Keratinocyte (primary cell): ENCODE data around the gene TWF2. TPM values are rescaled to one million over a fixed set of nuclear protein-coding genes. Genes with fewer than 3 reads are reported as not detected.

Source experiments
- DNase-seq: peaks from one replicate; pipeline ENCODE4 v3.0.0-alpha.2; 2011; ENCODE audit warnings: low read depth, missing footprints, low spot score
- FAIRE-seq: peaks from 2 replicates; lab custom pipeline; 2011; peaks lifted over from hg19 to GRCh38; lab: Jason Lieb, UNC
- H2AFZ ChIP-seq: 2 replicates; pipeline ENCODE4 v1.6.0; 2012; ENCODE audit warnings: low read length, control low read depth, inconsistent platforms; ENCODE audit not compliant: control insufficient read depth
- H3K27ac ChIP-seq: 2 replicates; pipeline ENCODE4 v1.5.1; 2011; ENCODE audit warnings: low read length; ENCODE audit not compliant: control insufficient read depth, insufficient read depth
- H3K27me3 ChIP-seq: 3 replicates; pipeline ENCODE4 v1.6.0; 2011; ENCODE audit warnings: low read length; ENCODE audit not compliant: control insufficient read depth, insufficient read depth; ENCODE audit errors: extremely low read depth
- H3K36me3 ChIP-seq, 2 experiments: 2 replicates in 1 of 2; 3 replicates in 1 of 2; pipeline ENCODE4 v1.5.1; 2011; ENCODE audit warnings: low read length in 2 of 2, mild to moderate bottlenecking in 1 of 2; ENCODE audit not compliant: control insufficient read depth in 2 of 2, insufficient read depth in 2 of 2; ENCODE audit errors: extremely low read depth in 1 of 2
- H3K4me1 ChIP-seq: 3 replicates; pipeline ENCODE4 v1.5.1; 2011; ENCODE audit warnings: low read length; ENCODE audit not compliant: control insufficient read depth, insufficient read depth; ENCODE audit errors: extremely low read depth
- H3K4me2 ChIP-seq: 3 replicates; pipeline ENCODE4 v1.6.0; 2011; ENCODE audit warnings: low read depth, low read length; ENCODE audit not compliant: control insufficient read depth, insufficient read depth; ENCODE audit errors: extremely low read depth
- H3K4me3 ChIP-seq, 3 experiments: fragments of 200-600 bp in 1 of 3; sonication (generic) in 1 of 3; 2 replicates in 2 of 3; 3 replicates in 1 of 3; pipeline ENCODE4 v1.5.1; 2011 to 2016; ENCODE audit warnings: low read length in 3 of 3, mild to moderate bottlenecking in 3 of 3, control low read depth in 2 of 3, inconsistent platforms in 1 of 3, low read depth in 1 of 3, mixed read lengths in 1 of 3, mixed run types in 1 of 3, moderate library complexity in 1 of 3; ENCODE audit not compliant: control insufficient read depth in 2 of 3, insufficient read depth in 2 of 3; ENCODE audit errors: extremely low read depth in 1 of 3
- H3K79me2 ChIP-seq: 2 replicates; pipeline ENCODE4 v1.6.0; 2012; ENCODE audit warnings: low read length; ENCODE audit not compliant: control insufficient read depth, insufficient read depth
- H3K9ac ChIP-seq: 3 replicates; pipeline ENCODE4 v1.6.0; 2011; ENCODE audit warnings: low read length; ENCODE audit not compliant: control insufficient read depth, insufficient read depth; ENCODE audit errors: extremely low read depth
- H3K9me1 ChIP-seq: 3 replicates; pipeline ENCODE4 v1.6.0; 2011; ENCODE audit warnings: low read length; ENCODE audit not compliant: control insufficient read depth, insufficient read depth; ENCODE audit errors: extremely low read depth
- H3K9me3 ChIP-seq: 2 replicates; pipeline ENCODE4 v1.5.1; 2012; ENCODE audit warnings: low read depth, low read length; ENCODE audit not compliant: control insufficient read depth
- H4K20me1 ChIP-seq: 3 replicates; pipeline ENCODE4 v1.6.0; 2011; ENCODE audit warnings: low read length; ENCODE audit not compliant: control insufficient read depth, insufficient read depth; ENCODE audit errors: extremely low read depth
- CTCF ChIP-seq, 3 experiments: IDR thresholded peaks in 1 of 3; conservative IDR thresholded peaks in 1 of 3; optimal IDR thresholded peaks in 1 of 3; 2 replicates in 2 of 3; 3 replicates in 1 of 3; pipeline versions ENCODE3 to v1.5.1; 2011; ENCODE audit warnings: low read length in 3 of 3, mild to moderate bottlenecking in 3 of 3, moderate library complexity in 2 of 3, control low read depth in 1 of 3, inconsistent platforms in 1 of 3; ENCODE audit not compliant: insufficient read depth in 2 of 3; ENCODE audit errors: extremely low read depth in 1 of 3
- EZH2 ChIP-seq: IDR thresholded peaks from one replicate; pipeline ENCODE4 v1.6.1; 2012; ENCODE audit warnings: inconsistent platforms, mild to moderate bottlenecking, low read length, moderate library complexity
- dilution Hi-C: fragments of 300-500 bp; cut with MboI; formaldehyde crosslinking; loops from one replicate; pipeline ENCODE4 v1.7.0; 2020; ENCODE audit warnings: low sequenced_read_pairs; ENCODE audit not compliant: extremely low pct_ligation_motif_present
- polyA plus RNA-seq, 5 experiments: library from polyadenylated mRNA; depleted of rRNA in 3 of 5; stranded (reverse) in 3 of 5; stranded (forward) in 1 of 5; unstranded in 1 of 5; fragments of >200 nt; gene quantifications; 1 replicate in 1 of 5; 2 replicates in 3 of 5; 3 replicates in 1 of 5; pipeline versions ENCODE4 v1.2.1 to v1.2.3, GENCODE V29; 2011 to 2012; ENCODE audit warnings: missing spikeins in 2 of 5, low read depth in 1 of 5, low replicate concordance in 1 of 5

TWF2 gene
- polyA plus RNA-seq, 1 donor (not counting 4 experiments of a cell fraction or from before 2014, with no cell fraction given): 70.4 TPM

GRCh38 chr3:52216585-52217408 lies 22.2 kb downstream of the TWF2 start:
- peaks cover 19 to 23% of the 10 kb centered on the region in 2 experiments for H3K36me3 ChIP-seq
- peak overlapping the region; percentile 75 for H3K4me2 ChIP-seq
- peaks cover 3% of the 10 kb centered on the region for H3K9me1 ChIP-seq
- no peak overlapping the region for H2AFZ ChIP-seq
- peak overlapping the region; percentile 0 for H3K9ac ChIP-seq
- peaks cover 22% of the 10 kb centered on the region for H3K4me1 ChIP-seq
- peak; percentile 65 for DNase-seq
- no peaks in the 10 kb centered on the region for H3K9me3 ChIP-seq
- peak overlapping the region in 1 of 3 experiments; percentile 29 for H3K4me3 ChIP-seq
- peak; percentile 100 for FAIRE-seq
- no peaks in the 10 kb centered on the region for H4K20me1 ChIP-seq
- TF ChIP-seq CTCF (optimal IDR thresholded peaks at IDR 0.05 in 1 of 3, IDR thresholded peaks at IDR 0.05 in 1 of 3, conservative IDR thresholded peaks at IDR 0.05 in 1 of 3; ENCODE audit: extremely low read depth in 1 of 3, insufficient read depth in 2 of 3, low read length in 3 of 3) (no peak), EZH2 (no peak)
- H3K27ac ChIP-seq: peak overlapping the region; percentile 59
- dilution Hi-C loops: no loop called here
- no peaks in the 10 kb centered on the region for H3K27me3 ChIP-seq
- no peaks in the 10 kb centered on the region for H3K79me2 ChIP-seq

GRCh38 chr3:52215351-52215750 lies 23.6 kb downstream of the TWF2 start:
- H3K79me2 ChIP-seq: no peaks in the 10 kb centered on the region
- H3K36me3 ChIP-seq: peaks cover 34 to 37% of the 10 kb centered on the region in 2 experiments
- H4K20me1 ChIP-seq: no peaks in the 10 kb centered on the region
- peaks cover 3% of the 10 kb centered on the region for H3K9me1 ChIP-seq
- no peak overlapping the region for H3K4me3 ChIP-seq
- no peak overlapping the region for H2AFZ ChIP-seq
- DNase-seq (no peak), FAIRE-seq (no peak)
- peaks cover 22% of the 10 kb centered on the region for H3K4me1 ChIP-seq
- H3K27ac ChIP-seq: no peak overlapping the region
- no peak overlapping the region for H3K4me2 ChIP-seq
- no peak for TF ChIP-seq EZH2
- no peak for TF ChIP-seq CTCF (optimal IDR thresholded peaks at IDR 0.05 in 1 of 3, IDR thresholded peaks at IDR 0.05 in 1 of 3, conservative IDR thresholded peaks at IDR 0.05 in 1 of 3; ENCODE audit: extremely low read depth in 1 of 3, insufficient read depth in 2 of 3, low read length in 3 of 3)
- H3K9ac ChIP-seq: no peak overlapping the region
- dilution Hi-C loops: no loop called here
- no peaks in the 10 kb centered on the region for H3K27me3 ChIP-seq
- no peaks in the 10 kb centered on the region for H3K9me3 ChIP-seq
